HG03457 (cell line): Measurements from ENCODE around the gene SLC7A7.
"Not testable (repeated sequence)": the region's sequence is repeated elsewhere in the genome, so short reads cannot be mapped to it uniquely, and the experiment has no call there.

Source experiments
- ATAC-seq: cut with Tn5 transposase; IDR thresholded peaks from one replicate; pipeline ENCODE4 v1.9.1; 2021; ENCODE audit warnings: moderate number of reproducible peaks; ENCODE audit not compliant: unreplicated experiment

The SLC7A7 gene

DNA sequence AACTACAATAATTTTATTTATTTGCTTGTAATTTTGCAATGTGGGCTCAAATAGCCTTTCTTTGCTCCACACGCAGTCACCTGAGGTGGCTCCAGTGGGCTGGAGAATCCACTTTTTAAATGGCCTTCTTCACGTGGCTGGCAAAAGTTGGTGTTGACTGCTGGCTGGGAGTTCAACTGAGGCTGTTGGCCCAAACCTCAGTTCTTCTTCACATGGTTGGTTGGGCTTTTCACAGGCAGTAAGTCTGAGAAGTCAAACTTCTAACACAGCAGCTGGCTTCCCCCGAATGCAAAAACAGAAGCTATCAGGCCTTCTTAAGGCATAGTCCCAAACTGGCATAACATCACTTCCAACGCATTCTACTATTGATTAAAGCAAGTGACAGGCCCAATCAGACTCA, 50.9 kb downstream of the SLC7A7 start:
- no peak for ATAC-seq

DNA sequence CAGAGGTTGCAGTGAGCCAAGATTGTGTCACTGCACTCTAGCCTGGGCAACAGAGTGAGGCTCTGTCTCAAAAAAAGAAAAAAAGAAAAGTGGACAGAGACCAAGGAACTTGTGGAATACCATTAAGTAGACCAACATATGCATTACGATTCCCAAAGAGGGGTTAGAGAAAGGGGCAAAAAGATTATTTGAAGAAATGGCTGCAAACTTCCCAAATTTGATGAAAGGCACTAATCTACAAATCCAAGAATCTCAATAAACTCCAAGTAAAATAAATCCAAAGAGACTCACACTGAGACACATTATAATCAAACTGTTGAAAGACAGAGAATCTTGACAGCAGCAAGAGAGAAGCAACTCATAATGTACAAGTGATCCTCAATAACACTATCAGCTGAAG, 53.5 kb downstream of the SLC7A7 start:
- ATAC-seq, result no peak

DNA sequence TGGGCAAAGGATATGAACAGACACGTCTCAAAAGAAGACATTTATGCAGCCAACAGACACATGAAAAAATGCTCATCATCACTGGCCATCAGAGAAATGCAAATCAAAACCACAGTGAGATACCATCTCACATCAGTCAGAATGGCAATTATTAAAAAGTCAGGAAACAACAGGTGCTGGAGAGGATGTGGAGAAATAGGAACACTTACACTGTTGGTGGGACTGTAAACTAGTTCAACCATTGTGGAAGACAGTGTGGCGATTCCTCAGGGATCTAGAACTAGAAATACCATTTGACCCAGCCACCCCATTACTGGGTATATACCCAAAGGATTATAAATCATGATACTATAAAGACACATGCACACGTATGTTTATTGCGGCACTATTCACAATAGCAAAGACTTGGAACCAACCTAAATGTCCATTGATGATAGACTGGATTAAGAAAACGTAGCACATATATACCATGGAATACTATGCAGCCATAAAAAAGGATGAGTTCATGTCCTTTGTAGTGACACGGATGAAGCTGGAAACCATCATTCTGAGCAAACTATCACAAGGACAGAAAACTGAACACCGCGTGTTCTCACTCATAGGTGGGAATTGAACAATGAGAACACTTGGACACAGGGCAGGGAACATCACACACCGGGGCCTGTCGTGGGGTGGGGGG, 57.1 kb downstream of the SLC7A7 start:
- not testable (repeated sequence) for ATAC-seq

DNA sequence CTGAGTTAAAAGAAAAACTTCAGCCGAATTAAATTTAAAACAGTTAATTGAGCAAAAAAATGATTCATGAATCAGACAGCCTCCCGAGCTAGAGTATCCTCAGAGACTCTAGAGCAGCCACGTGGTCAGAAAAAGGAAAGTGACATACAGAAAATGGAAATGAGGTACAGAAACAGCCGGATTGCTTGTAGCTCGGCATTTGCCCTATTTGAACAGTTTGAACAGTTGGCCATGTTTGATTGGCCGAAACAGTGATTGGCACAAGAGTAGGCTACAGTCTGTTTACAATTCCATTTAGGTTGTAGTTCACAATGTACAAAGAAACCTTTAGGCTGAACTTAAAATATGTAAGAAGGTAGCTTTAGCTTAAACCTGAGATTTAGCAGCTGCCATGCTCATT, 61.6 kb downstream of the SLC7A7 start:
- ATAC-seq, result no peak

- no peak for ATAC-seq
Measured at GRCh38 chr14:22752422-22752821, 62.8 kb downstream of the SLC7A7 start.

- no peak for ATAC-seq
Measured at GRCh38 chr14:22748631-22749068, 66.6 kb downstream of the SLC7A7 start.

GRCh38 chr14:22748206-22748605, 67.0 kb downstream of the SLC7A7 start:
- no peak for ATAC-seq

- no peak for ATAC-seq
Measured at GRCh38 chr14:22747769-22748168, 67.5 kb downstream of the SLC7A7 start.

- no peak for ATAC-seq
Measured at GRCh38 chr14:22740020-22740419, 75.2 kb downstream of the SLC7A7 start.

DNA sequence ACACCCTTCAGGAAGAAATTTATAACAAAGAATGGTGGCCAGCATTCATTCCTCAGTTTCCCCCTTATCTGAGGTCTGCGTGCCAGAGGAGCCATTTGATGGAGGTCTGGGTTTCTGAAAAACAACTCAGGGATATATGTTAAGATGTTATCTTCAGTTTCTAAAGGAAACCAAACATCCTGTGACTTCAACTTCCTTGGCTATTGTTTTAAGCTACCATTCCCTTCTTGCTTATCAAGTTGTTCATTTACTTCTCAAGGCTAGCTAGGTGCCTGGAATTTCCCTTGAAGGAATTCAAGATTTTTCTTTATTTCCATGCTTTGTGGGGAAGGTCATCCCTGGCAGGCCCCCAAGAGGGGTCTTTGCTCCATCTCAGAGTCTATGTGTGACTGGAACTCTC, 75.8 kb downstream of the SLC7A7 start:
- ATAC-seq, result no peak

DNA sequence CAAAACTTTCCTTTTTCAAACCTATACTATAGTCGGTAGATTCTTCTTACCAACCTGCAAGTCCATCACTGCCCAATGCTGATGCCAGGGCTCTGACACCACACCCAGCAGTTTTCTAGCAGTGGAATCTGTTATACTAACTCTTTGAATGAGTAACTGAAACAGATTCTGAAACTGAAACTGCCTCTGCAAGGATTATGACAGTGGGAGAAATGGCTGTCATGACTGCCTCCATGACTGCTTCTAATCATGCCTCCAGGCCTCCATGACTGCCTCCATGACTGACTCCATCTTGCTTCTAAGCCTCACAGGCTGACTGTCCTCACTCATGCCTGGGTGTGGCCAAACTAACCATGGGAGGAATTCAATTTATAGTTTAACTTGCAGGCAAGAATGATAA, 78.2 kb downstream of the SLC7A7 start:
- ATAC-seq, result no peak

DNA sequence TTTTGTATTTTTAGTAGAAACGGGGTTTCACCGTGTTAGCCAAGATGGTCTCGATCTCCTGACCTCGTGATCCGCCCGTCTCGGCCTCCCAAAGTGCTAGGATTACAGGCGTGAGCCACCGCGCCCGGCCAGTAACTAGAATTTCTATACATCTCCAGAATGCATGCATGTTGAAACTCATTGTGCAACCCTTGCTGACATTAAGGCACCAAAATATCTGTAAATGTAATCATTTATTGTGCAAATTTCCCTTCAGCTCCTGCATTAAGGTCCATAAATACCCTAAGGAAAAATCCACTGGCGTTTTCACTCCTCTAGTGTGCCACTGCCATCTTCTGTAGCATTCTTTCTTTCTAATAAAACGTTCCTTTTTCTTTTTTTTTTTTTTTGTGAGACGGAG, 78.9 kb downstream of the SLC7A7 start:
- ATAC-seq, result not testable (repeated sequence)

- no peak for ATAC-seq
Measured at GRCh38 chr14:22735096-22735495, 80.1 kb downstream of the SLC7A7 start.

DNA sequence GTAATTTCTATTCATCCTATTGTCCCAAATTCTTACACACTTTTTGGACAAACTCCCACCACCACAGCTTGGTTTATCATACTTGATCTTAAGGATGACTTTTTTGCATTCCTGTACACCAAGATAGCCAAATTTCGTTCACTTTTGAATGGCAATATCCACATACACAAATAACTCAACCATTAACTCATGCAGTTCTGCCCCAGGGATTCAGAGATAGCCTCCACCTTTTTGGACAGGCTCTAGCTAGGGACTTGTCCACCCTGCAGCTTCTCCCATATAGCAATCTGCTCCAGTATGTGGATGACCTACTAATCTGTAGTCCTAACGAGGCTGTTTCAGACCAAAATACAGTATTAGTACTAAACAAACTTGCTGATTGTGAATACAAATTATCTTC, 81.4 kb downstream of the SLC7A7 start:
- ATAC-seq, result no peak

DNA sequence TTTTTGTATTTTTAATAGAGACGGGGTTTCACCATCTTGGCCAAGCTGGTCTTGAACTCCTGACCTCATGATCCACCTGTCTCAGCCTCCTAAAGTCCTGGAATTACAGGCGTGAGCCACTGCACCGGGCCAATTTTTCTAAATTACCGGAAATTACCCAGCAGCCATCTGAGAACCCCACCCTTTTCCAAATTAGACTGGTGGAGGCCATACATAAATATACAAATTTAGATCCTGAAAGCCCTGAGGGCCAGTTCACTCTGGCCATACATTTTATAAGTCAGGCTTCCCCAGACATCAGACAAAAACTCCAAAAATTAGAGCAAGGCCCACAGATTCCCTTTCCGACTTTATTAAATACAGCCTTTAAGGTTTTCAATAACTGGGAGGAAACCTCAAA, 83.2 kb downstream of the SLC7A7 start:
- not testable (repeated sequence) for ATAC-seq

GRCh38 chr14:22726012-22726411, 89.2 kb downstream of the SLC7A7 start:
- ATAC-seq, result no peak

DNA sequence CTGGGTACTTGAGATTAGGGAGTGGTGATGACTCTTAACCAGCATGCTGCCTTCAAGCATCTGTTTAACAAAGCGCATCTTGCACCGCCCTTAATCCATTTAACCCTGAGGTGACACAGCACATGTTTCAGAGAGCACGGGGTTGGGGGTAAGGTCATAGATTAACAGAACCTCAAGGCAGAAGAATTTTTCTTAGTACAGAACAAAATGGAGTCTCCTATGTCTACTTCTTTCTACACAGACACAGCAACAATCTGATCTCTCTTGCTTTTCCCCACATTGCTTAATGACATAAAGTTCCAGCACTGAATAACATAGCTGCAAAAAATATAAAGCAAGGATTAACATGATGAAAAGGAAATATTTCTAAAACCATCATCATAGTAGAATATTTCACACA, 89.9 kb downstream of the SLC7A7 start:
- not testable (repeated sequence) for ATAC-seq

- not testable (repeated sequence) for ATAC-seq
Measured at GRCh38 chr14:22724847-22725246, 90.4 kb downstream of the SLC7A7 start.

DNA sequence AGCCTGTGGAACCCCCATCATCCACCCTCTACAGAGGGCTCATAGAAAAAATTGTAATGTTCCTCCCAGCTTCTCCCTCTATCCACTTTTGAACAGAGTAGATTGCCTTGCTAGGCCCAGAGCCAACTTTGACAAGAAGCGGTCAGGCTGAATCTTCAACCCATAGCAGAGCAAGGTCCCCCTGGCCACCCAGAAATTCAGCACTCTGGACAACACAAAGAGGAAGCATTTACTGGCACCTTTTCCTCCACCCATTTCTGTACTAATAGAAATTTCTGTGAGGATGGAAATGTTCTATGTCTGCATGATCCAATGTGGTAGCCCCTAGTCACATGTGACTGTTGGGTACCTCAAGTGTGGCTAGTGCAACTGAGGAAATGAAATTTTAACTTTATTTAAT, 91.4 kb downstream of the SLC7A7 start:
- no peak for ATAC-seq
